HepG2 (cell line): ENCODE results near the gene ZSCAN20. TPM values are rescaled to one million over a fixed set of nuclear protein-coding genes. Genes with fewer than 3 reads are reported as not detected.

ENCODE experiments used
- ARHGAP35 ChIP-seq: sonication (generic); formaldehyde crosslinking; IDR thresholded peaks from 2 replicates; pipeline ENCODE4 v1.9.0; 2022; ENCODE audit warnings: mild to moderate bottlenecking, inconsistent platforms, moderate library complexity, missing genetic modification reagents, borderline replicate concordance
- ARID2 ChIP-seq: sonication (generic); formaldehyde crosslinking; IDR thresholded peaks from 2 replicates; pipeline ENCODE4 v1.8.1; 2022; ENCODE audit warnings: mild to moderate bottlenecking, missing genetic modification reagents, borderline replicate concordance
- BORCS8-MEF2B ChIP-seq: sonication (generic); formaldehyde crosslinking; IDR thresholded peaks from 2 replicates; pipeline ENCODE4 v1.8.0; 2022; ENCODE audit warnings: mild to moderate bottlenecking, missing genetic modification reagents
- CHD4 ChIP-seq: fragments of 200-600 bp; sonication (generic); IDR thresholded peaks from 2 replicates; pipeline ENCODE4 v1.7.0; 2017; ENCODE audit warnings: mild to moderate bottlenecking, low read length, borderline replicate concordance
- ELF1 ChIP-seq: sonication (generic); formaldehyde crosslinking; IDR thresholded peaks from 2 replicates; pipeline ENCODE4 v1.4.0; 2020; ENCODE audit warnings: missing genetic modification reagents
- ELF4 ChIP-seq: sonication (generic); formaldehyde crosslinking; IDR thresholded peaks from 2 replicates; pipeline ENCODE4 v1.5.0; 2020; ENCODE audit warnings: missing genetic modification reagents, mild to moderate bottlenecking, moderate library complexity, borderline replicate concordance
- GFI1 ChIP-seq: sonication (generic); formaldehyde crosslinking; IDR thresholded peaks from 2 replicates; pipeline ENCODE4 v1.5.0; 2020; ENCODE audit warnings: missing genetic modification reagents, mild to moderate bottlenecking, borderline replicate concordance
- HDAC6 ChIP-seq: fragments of 200-600 bp; sonication (generic); IDR thresholded peaks from 2 replicates; pipeline ENCODE4 v1.7.0; 2017; ENCODE audit warnings: mild to moderate bottlenecking, antibody characterized with exemption, low read length, low read depth
- HNRNPUL1 ChIP-seq: fragments of 200-400 bp; formaldehyde crosslinking; IDR thresholded peaks from 2 replicates; pipeline ENCODE4 v1.6.1; 2017; ENCODE audit warnings: low read depth, mild to moderate bottlenecking, low read length, moderate library complexity
- KAT8 ChIP-seq: IDR thresholded peaks from 2 replicates; pipeline ENCODE4 v1.6.1; 2016; ENCODE audit warnings: missing genetic modification reagents, missing compliant biosample characterization
- MAF1 ChIP-seq: sonication (generic); formaldehyde crosslinking; IDR thresholded peaks from 2 replicates; pipeline ENCODE4 v1.5.0; 2020; ENCODE audit warnings: missing genetic modification reagents, borderline replicate concordance
- MED8 ChIP-seq: sonication (generic); formaldehyde crosslinking; IDR thresholded peaks from 2 replicates; pipeline ENCODE4 v1.8.1; 2023; ENCODE audit warnings: mild to moderate bottlenecking, missing genetic modification reagents; ENCODE audit not compliant: insufficient replicate concordance
- SALL2 ChIP-seq: sonication (generic); formaldehyde crosslinking; IDR thresholded peaks from 2 replicates; pipeline ENCODE4 v1.8.1; 2023; ENCODE audit warnings: mild to moderate bottlenecking, missing genetic modification reagents, inconsistent platforms
- ZNF296 ChIP-seq: sonication (generic); formaldehyde crosslinking; conservative IDR thresholded peaks from 2 replicates; pipeline ENCODE4 v1.5.0; 2020; ENCODE audit warnings: mild to moderate bottlenecking, missing genetic modification reagents
- ZNF3 ChIP-seq: IDR thresholded peaks from 2 replicates; pipeline ENCODE4 v1.7.0; 2017; ENCODE audit warnings: inconsistent platforms
- ZNF556 ChIP-seq: sonication (generic); formaldehyde crosslinking; IDR thresholded peaks from 2 replicates; pipeline ENCODE4 v1.4.0; 2020; ENCODE audit warnings: mild to moderate bottlenecking, missing genetic modification reagents, borderline replicate concordance
- ZNF564 ChIP-seq: sonication (generic); formaldehyde crosslinking; IDR thresholded peaks from 2 replicates; pipeline ENCODE4 v1.8.1; 2023; ENCODE audit warnings: mild to moderate bottlenecking, missing genetic modification reagents
- ZNF777 ChIP-seq: sonication (generic); formaldehyde crosslinking; IDR thresholded peaks from 2 replicates; pipeline ENCODE4 v1.4.0; 2020; ENCODE audit warnings: missing genetic modification reagents
- polyA plus RNA-seq, 8 experiments: library from polyadenylated mRNA; depleted of rRNA in 3 of 8; stranded (reverse) in 7 of 8; unstranded in 1 of 8; fragments of >200 nt; fragmentation: Illumina TruSeq in 4 of 8; extraction: Trizol in 4 of 8; gene quantifications; 2 replicates each; pipeline versions ENCODE4 v1.2.1 to v1.2.3, GENCODE V29; 2011 to 2016; ENCODE audit warnings: low read depth in 4 of 8, missing spikeins in 1 of 8, mixed read lengths in 1 of 8; ENCODE audit not compliant: insufficient read depth in 1 of 8
- total RNA-seq, 5 experiments: library from RNA; depleted of rRNA; stranded (reverse); fragments of >200 nt; fragmentation: Illumina TruSeq; extraction: Trizol; gene quantifications; 2 replicates each; pipeline ENCODE4 v1.2.3, GENCODE V29; 2016; ENCODE audit warnings: low read depth in 1 of 5
- TF ChIP-seq, protein P1 (sequence below): sonication (generic); formaldehyde crosslinking; IDR thresholded peaks from 2 replicates; pipeline ENCODE4 v1.5.1; 2020; ENCODE audit warnings: missing genetic modification reagents, mild to moderate bottlenecking, borderline replicate concordance
- TF ChIP-seq, protein P2 (sequence below): sonication (generic); formaldehyde crosslinking; IDR thresholded peaks from 2 replicates; pipeline ENCODE4 v1.4.0; 2020; ENCODE audit warnings: mild to moderate bottlenecking, missing genetic modification reagents
- TF ChIP-seq, protein P3 (sequence below): sonication (generic); formaldehyde crosslinking; IDR thresholded peaks from 2 replicates; pipeline ENCODE4 v1.9.0; 2021; ENCODE audit warnings: mild to moderate bottlenecking, missing genetic modification reagents

Gene ZSCAN20
- total and polyA plus RNA-seq, 2 of the 13 experiments (the other 11 are each of a cell fraction or from before 2014, with no cell fraction given) = 1.1 to 2.8 TPM

DNA sequence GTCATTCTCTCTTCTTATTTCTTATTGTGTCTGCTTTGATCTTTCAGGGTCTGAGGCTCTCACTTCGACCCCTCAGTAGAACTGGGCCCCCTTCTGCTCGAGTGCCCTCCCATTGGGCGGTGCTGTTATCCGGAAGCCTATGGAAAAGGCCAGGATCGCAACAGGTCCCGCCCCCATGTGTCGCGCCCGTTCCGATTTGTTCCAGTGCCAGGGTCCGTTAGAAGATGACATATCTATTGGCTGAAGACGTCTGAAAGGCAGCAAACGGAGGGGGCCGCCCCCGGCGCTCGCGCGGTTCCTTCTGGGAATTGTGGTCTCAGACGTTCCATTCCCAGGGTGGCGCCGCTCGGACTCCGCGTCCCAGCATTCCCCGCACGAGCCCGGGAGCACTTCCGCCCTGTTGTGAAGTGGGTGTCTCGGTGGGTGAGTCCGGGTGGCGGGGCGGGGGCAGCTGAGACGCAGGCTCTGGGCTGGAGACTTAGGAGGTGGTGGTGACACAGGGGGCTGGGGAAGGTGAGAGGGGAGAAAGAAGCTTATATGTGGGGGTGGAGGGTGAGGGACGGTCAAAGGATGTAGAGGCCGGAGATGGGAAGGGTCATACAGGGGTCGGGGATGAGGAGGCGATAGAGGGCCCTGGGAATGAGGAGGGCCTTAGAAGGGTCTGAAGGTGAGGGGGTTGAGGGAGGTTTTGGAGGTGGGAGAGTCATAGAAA lies at the start of gene ZSCAN20 (continued):
- no peak for TF ChIP-seq GFI1 (CRISPR knock-in tag)
- peak; percentile 73; the same call in 1 of the 2 replicates for TF ChIP-seq ZNF556 (CRISPR knock-in tag)
- TF ChIP-seq ZNF296 (CRISPR knock-in tag) = no peak
- no peak for TF ChIP-seq MED8 (CRISPR knock-in tag)
- no peak for TF ChIP-seq ZNF564 (CRISPR knock-in tag)
- TF ChIP-seq HNRNPUL1 = no peak
- no peak for TF ChIP-seq ZNF777 (CRISPR knock-in tag)
- TF ChIP-seq, protein P1, sequence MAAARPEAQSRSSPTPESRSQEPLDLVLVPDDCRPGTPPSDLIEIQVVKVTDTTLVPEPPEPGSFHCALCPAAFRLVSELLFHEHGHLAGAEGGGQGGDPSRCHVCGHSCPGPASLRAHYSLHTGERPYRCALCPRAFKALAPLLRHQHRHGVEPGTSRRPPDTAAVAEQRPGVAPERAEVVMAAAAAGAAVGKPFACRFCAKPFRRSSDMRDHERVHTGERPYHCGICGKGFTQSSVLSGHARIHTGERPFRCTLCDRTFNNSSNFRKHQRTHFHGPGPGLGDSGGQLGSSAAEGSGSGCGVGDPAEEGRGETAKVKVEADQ = no peak
- TF ChIP-seq, protein P2, sequence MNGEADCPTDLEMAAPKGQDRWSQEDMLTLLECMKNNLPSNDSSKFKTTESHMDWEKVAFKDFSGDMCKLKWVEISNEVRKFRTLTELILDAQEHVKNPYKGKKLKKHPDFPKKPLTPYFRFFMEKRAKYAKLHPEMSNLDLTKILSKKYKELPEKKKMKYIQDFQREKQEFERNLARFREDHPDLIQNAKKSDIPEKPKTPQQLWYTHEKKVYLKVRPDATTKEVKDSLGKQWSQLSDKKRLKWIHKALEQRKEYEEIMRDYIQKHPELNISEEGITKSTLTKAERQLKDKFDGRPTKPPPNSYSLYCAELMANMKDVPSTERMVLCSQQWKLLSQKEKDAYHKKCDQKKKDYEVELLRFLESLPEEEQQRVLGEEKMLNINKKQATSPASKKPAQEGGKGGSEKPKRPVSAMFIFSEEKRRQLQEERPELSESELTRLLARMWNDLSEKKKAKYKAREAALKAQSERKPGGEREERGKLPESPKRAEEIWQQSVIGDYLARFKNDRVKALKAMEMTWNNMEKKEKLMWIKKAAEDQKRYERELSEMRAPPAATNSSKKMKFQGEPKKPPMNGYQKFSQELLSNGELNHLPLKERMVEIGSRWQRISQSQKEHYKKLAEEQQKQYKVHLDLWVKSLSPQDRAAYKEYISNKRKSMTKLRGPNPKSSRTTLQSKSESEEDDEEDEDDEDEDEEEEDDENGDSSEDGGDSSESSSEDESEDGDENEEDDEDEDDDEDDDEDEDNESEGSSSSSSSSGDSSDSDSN (CRISPR knock-in tag) = peak; percentile 46; the same call in 1 of the 2 replicates
- TF ChIP-seq MAF1 = no peak
- no peak for TF ChIP-seq ARID2 (CRISPR knock-in tag)
- no peak for TF ChIP-seq HDAC6
- TF ChIP-seq ARHGAP35 (CRISPR knock-in tag) = no peak
- TF ChIP-seq BORCS8-MEF2B (CRISPR knock-in tag) = peak; percentile 62; the same call in 1 of the 2 replicates
- TF ChIP-seq ELF1 (CRISPR knock-in tag) = peak; percentile 96
- TF ChIP-seq, protein P3, sequence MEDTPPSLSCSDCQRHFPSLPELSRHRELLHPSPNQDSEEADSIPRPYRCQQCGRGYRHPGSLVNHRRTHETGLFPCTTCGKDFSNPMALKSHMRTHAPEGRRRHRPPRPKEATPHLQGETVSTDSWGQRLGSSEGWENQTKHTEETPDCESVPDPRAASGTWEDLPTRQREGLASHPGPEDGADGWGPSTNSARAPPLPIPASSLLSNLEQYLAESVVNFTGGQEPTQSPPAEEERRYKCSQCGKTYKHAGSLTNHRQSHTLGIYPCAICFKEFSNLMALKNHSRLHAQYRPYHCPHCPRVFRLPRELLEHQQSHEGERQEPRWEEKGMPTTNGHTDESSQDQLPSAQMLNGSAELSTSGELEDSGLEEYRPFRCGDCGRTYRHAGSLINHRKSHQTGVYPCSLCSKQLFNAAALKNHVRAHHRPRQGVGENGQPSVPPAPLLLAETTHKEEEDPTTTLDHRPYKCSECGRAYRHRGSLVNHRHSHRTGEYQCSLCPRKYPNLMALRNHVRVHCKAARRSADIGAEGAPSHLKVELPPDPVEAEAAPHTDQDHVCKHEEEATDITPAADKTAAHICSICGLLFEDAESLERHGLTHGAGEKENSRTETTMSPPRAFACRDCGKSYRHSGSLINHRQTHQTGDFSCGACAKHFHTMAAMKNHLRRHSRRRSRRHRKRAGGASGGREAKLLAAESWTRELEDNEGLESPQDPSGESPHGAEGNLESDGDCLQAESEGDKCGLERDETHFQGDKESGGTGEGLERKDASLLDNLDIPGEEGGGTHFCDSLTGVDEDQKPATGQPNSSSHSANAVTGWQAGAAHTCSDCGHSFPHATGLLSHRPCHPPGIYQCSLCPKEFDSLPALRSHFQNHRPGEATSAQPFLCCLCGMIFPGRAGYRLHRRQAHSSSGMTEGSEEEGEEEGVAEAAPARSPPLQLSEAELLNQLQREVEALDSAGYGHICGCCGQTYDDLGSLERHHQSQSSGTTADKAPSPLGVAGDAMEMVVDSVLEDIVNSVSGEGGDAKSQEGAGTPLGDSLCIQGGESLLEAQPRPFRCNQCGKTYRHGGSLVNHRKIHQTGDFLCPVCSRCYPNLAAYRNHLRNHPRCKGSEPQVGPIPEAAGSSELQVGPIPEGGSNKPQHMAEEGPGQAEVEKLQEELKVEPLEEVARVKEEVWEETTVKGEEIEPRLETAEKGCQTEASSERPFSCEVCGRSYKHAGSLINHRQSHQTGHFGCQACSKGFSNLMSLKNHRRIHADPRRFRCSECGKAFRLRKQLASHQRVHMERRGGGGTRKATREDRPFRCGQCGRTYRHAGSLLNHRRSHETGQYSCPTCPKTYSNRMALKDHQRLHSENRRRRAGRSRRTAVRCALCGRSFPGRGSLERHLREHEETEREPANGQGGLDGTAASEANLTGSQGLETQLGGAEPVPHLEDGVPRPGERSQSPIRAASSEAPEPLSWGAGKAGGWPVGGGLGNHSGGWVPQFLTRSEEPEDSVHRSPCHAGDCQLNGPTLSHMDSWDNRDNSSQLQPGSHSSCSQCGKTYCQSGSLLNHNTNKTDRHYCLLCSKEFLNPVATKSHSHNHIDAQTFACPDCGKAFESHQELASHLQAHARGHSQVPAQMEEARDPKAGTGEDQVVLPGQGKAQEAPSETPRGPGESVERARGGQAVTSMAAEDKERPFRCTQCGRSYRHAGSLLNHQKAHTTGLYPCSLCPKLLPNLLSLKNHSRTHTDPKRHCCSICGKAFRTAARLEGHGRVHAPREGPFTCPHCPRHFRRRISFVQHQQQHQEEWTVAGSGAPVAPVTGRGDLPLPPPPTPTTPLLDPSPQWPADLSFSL (CRISPR knock-in tag) = no peak
- TF ChIP-seq SALL2 (CRISPR knock-in tag) = peak; percentile 69; the same call in 1 of the 2 replicates
- peak; percentile 79 for TF ChIP-seq KAT8 (CRISPR knock-in tag)
- TF ChIP-seq CHD4 = no peak
- no peak; the same call in 1 of the 2 replicates for TF ChIP-seq ELF4
- TF ChIP-seq ZNF3 = no peak
